ENCODE data around the gene RNF4.

GRCh38 chr4:2428496-2429213 is 40.3 kb upstream of the RNF4 start:
- TF ChIP-seq CTCF (conservative IDR thresholded peaks at IDR 0.05) (no peak), ZFX (IDR thresholded peaks at IDR 0.05) (no peak)

Data from C4-2B (cell line).